H1 (cell line): Measurements from ENCODE around the gene RAB21.

Experiments
- BRCA1 ChIP-seq: IDR thresholded peaks from 2 replicates; pipeline ENCODE4 v1.6.1; 2012; ENCODE audit warnings: low read depth, low read length, improper control_type of control experiment
- CTCF ChIP-seq, 3 experiments: IDR thresholded peaks; 1 replicate in 2 of 3; 2 replicates in 1 of 3; pipeline versions ENCODE4 v1.5.1 to v1.6.1; 2011; ENCODE audit warnings: low read length in 3 of 3, mild to moderate bottlenecking in 3 of 3, inconsistent platforms in 2 of 3, low read depth in 1 of 3, moderate library complexity in 1 of 3; ENCODE audit not compliant: insufficient read depth in 1 of 3; ENCODE audit errors: control extremely low read depth in 1 of 3
- SIN3A ChIP-seq, 2 experiments: IDR thresholded peaks in 1 of 2; conservative IDR thresholded peaks in 1 of 2; 2 replicates each; pipeline ENCODE4 v1.6.1; 2011 to 2012; ENCODE audit warnings: low read length in 2 of 2, improper control_type of control experiment in 1 of 2, low read depth in 1 of 2, mild to moderate bottlenecking in 1 of 2
- USF2 ChIP-seq: IDR thresholded peaks from 2 replicates; pipeline ENCODE4 v1.6.1; 2011; ENCODE audit warnings: low read length, improper control_type of control experiment

- TF ChIP-seq USF2 (no peak), CTCF (IDR thresholded peaks at IDR 0.05; ENCODE audit: control extremely low read depth in 1 of 3, insufficient read depth in 1 of 3, low read depth in 1 of 3, low read length in 3 of 3) (no peak), BRCA1 (no peak), SIN3A (conservative IDR thresholded peaks at IDR 0.05 in 1 of 2, IDR thresholded peaks at IDR 0.05 in 1 of 2; ENCODE audit: low read depth in 1 of 2, low read length in 2 of 2) (no peak)
Measured at GRCh38 chr12:71732357-71732712, 22.3 kb upstream of the RAB21 start.
